DND-41 (cell line): Measurements from ENCODE around the gene PEPD.

Source experiments
- CTCF ChIP-seq: IDR thresholded peaks from 2 replicates; pipeline ENCODE4 v1.5.1; 2012; ENCODE audit warnings: borderline replicate concordance, low read length, moderate library complexity, mild to moderate bottlenecking; ENCODE audit not compliant: poor library complexity, severe bottlenecking; ENCODE audit errors: extremely low read depth
- EZH2 ChIP-seq: IDR thresholded peaks from 3 replicates; pipeline ENCODE4 v1.6.1; 2012; ENCODE audit warnings: borderline replicate concordance, low read depth, mild to moderate bottlenecking, moderate library complexity, low read length, inconsistent platforms; ENCODE audit not compliant: severe bottlenecking

GRCh38 chr19:33486936-33487811 lies 34.4 kb downstream of the PEPD start:
- TF ChIP-seq CTCF (no peak), EZH2 (no peak)
